GM13977 (cell line): Measurements from ENCODE around the gene ADAD2.
A peak's percentile ranks its signal among the peaks of the same experiment; 100 is the strongest.

Experiments
- DNase-seq: peaks from one replicate; pipeline ENCODE4 v3.0.0; 2012; ENCODE audit warnings: low spot score
- CTCF ChIP-seq: IDR thresholded peaks from 2 replicates; pipeline ENCODE4 v1.5.1; 2012; ENCODE audit warnings: mild to moderate bottlenecking, control low read depth; ENCODE audit not compliant: insufficient read depth; ENCODE audit errors: extremely low read depth, missing control alignments
- in situ Hi-C: fragments of 300-500 bp; cut with MboI; formaldehyde crosslinking; loops from one replicate; pipeline ENCODE4 v1.12.0; 2022; ENCODE audit warnings: low sequenced_read_pairs, low pct_unique_long_range_greater_than_20kb, mixed read lengths, inconsistent platforms; ENCODE audit not compliant: unreplicated experiment

Gene ADAD2

GRCh38 chr16:84161801-84162200 lies 29.2 kb upstream of the ADAD2 start:
- no peak for DNase-seq
- no peak for TF ChIP-seq CTCF
- in situ Hi-C loops = no loop called here

- no peak for TF ChIP-seq CTCF
- no peak for DNase-seq
- in situ Hi-C loops = no loop called here
Measured at GRCh38 chr16:84165746-84166145, 25.2 kb upstream of the ADAD2 start.

- DNase-seq = no peak
- TF ChIP-seq CTCF = no peak
- in situ Hi-C loops = no loop called here
Measured at GRCh38 chr16:84166796-84167695, 23.9 kb upstream of the ADAD2 start.

- in situ Hi-C loops = no loop called here
- no peak for TF ChIP-seq CTCF
- no peak for DNase-seq
Measured at GRCh38 chr16:84169765-84170310, 21.1 kb upstream of the ADAD2 start.

GRCh38 chr16:84174396-84174795 lies 16.6 kb upstream of the ADAD2 start:
- no peak for TF ChIP-seq CTCF
- in situ Hi-C loops = no loop called here
- DNase-seq = no peak

GRCh38 chr16:84175350-84176081 lies 15.4 kb upstream of the ADAD2 start:
- peak; percentile 70 for DNase-seq
- TF ChIP-seq CTCF = peak; percentile 72
- in situ Hi-C loops = loop anchor here (5.0 kb wide), 1 partner anchor 88 kb away; no protein-coding TSS in a partner anchor
